HepG2 (cell line): ENCODE data around the gene TANC1. TPM values are rescaled to one million over a fixed set of nuclear protein-coding genes. Genes with fewer than 3 reads are reported as not detected.
A peak's percentile ranks its signal among the peaks of the same experiment; 100 is the strongest.

ENCODE experiments used
- CAMTA2 ChIP-seq: sonication (generic); formaldehyde crosslinking; IDR thresholded peaks from 2 replicates; pipeline ENCODE4 v1.4.0; 2020; ENCODE audit warnings: mild to moderate bottlenecking, missing genetic modification reagents, borderline replicate concordance
- CREB1 ChIP-seq, 2 experiments: fragments of 450-650 bp in 1 of 2; IDR thresholded peaks; 2 replicates each; pipeline ENCODE4 v1.6.1; 2016 to 2017; ENCODE audit warnings: control low read depth in 1 of 2, mild to moderate bottlenecking in 1 of 2, missing compliant biosample characterization in 1 of 2, missing genetic modification characterization in 1 of 2
- FOXJ3 ChIP-seq: sonication (generic); formaldehyde crosslinking; IDR thresholded peaks from 2 replicates; pipeline ENCODE4 v1.4.0; 2020; ENCODE audit warnings: missing genetic modification reagents, mild to moderate bottlenecking, borderline replicate concordance
- HDAC2 ChIP-seq: sonication (generic); formaldehyde crosslinking; IDR thresholded peaks from 2 replicates; pipeline ENCODE4 v1.4.0; 2020; ENCODE audit warnings: missing genetic modification reagents
- HOMEZ ChIP-seq: IDR thresholded peaks from 2 replicates; pipeline ENCODE4 v1.6.1; 2016; ENCODE audit warnings: low read depth
- ISL2 ChIP-seq: sonication (generic); formaldehyde crosslinking; IDR thresholded peaks from 2 replicates; pipeline ENCODE4 v1.5.0; 2020; ENCODE audit warnings: missing genetic modification reagents
- KAT7 ChIP-seq: IDR thresholded peaks from 2 replicates; pipeline ENCODE4 v1.6.1; 2018; ENCODE audit warnings: borderline replicate concordance, missing compliant biosample characterization
- KLF12 ChIP-seq: sonication (generic); formaldehyde crosslinking; IDR thresholded peaks from 2 replicates; pipeline ENCODE4 v1.4.0; 2020; ENCODE audit warnings: missing genetic modification reagents, borderline replicate concordance
- NBN ChIP-seq: fragments of 450-650 bp; conservative IDR thresholded peaks from 2 replicates; pipeline ENCODE4 v1.6.1; 2017
- NFYB ChIP-seq: sonication (generic); formaldehyde crosslinking; IDR thresholded peaks from 2 replicates; pipeline ENCODE4 v1.4.0; 2020; ENCODE audit warnings: missing genetic modification reagents
- NR2F6 ChIP-seq, 2 experiments: IDR thresholded peaks; 2 replicates each; pipeline ENCODE4 v1.6.1; 2016; ENCODE audit warnings: antibody characterized with exemption in 1 of 2, mild to moderate bottlenecking in 1 of 2
- SMAD1 ChIP-seq: sonication (generic); formaldehyde crosslinking; IDR thresholded peaks from 2 replicates; pipeline ENCODE4 v1.4.0; 2020; ENCODE audit warnings: missing genetic modification reagents, low read depth, mild to moderate bottlenecking, borderline replicate concordance
- SMAD9 ChIP-seq: sonication (generic); formaldehyde crosslinking; IDR thresholded peaks from 2 replicates; pipeline ENCODE4 v1.5.1; 2020; ENCODE audit warnings: mild to moderate bottlenecking, missing genetic modification reagents
- ZKSCAN5 ChIP-seq: sonication (generic); formaldehyde crosslinking; IDR thresholded peaks from 2 replicates; pipeline ENCODE4 v1.5.1; 2020; ENCODE audit warnings: mild to moderate bottlenecking, missing genetic modification reagents
- ZNF232 ChIP-seq: sonication (generic); formaldehyde crosslinking; IDR thresholded peaks from 2 replicates; pipeline ENCODE4 v1.4.0; 2020; ENCODE audit warnings: missing genetic modification reagents, borderline replicate concordance
- ZNF33B ChIP-seq: sonication (generic); formaldehyde crosslinking; IDR thresholded peaks from 2 replicates; pipeline ENCODE4 v1.5.1; 2020; ENCODE audit warnings: mild to moderate bottlenecking, missing genetic modification reagents
- ZNF34 ChIP-seq: sonication (generic); formaldehyde crosslinking; IDR thresholded peaks from 2 replicates; pipeline ENCODE4 v1.4.0; 2020; ENCODE audit warnings: mild to moderate bottlenecking, missing genetic modification reagents, borderline replicate concordance
- ZNF576 ChIP-seq: sonication (generic); formaldehyde crosslinking; IDR thresholded peaks from 2 replicates; pipeline ENCODE4 v1.4.0; 2020; ENCODE audit warnings: mild to moderate bottlenecking, missing genetic modification reagents
- ZNF629 ChIP-seq: sonication (generic); formaldehyde crosslinking; conservative IDR thresholded peaks from 2 replicates; pipeline ENCODE4 v1.5.0; 2020; ENCODE audit warnings: missing genetic modification reagents
- polyA plus RNA-seq, 8 experiments: library from polyadenylated mRNA; depleted of rRNA in 3 of 8; stranded (reverse) in 7 of 8; unstranded in 1 of 8; fragments of >200 nt; fragmentation: Illumina TruSeq in 4 of 8; extraction: Trizol in 4 of 8; gene quantifications; 2 replicates each; pipeline versions ENCODE4 v1.2.1 to v1.2.3, GENCODE V29; 2011 to 2016; ENCODE audit warnings: low read depth in 4 of 8, missing spikeins in 1 of 8, mixed read lengths in 1 of 8; ENCODE audit not compliant: insufficient read depth in 1 of 8
- total RNA-seq, 5 experiments: library from RNA; depleted of rRNA; stranded (reverse); fragments of >200 nt; fragmentation: Illumina TruSeq; extraction: Trizol; gene quantifications; 2 replicates each; pipeline ENCODE4 v1.2.3, GENCODE V29; 2016; ENCODE audit warnings: low read depth in 1 of 5
- TF ChIP-seq, protein P1 (sequence below): sonication (generic); formaldehyde crosslinking; IDR thresholded peaks from 2 replicates; pipeline ENCODE4 v1.5.1; 2020; ENCODE audit warnings: missing genetic modification reagents, mild to moderate bottlenecking, borderline replicate concordance
- TF ChIP-seq, protein P2 (sequence below): sonication (generic); formaldehyde crosslinking; IDR thresholded peaks from 2 replicates; pipeline ENCODE4 v1.4.0; 2020; ENCODE audit warnings: missing genetic modification reagents

TANC1 gene
- total and polyA plus RNA-seq, 2 of the 13 experiments (the other 11 are each of a cell fraction or from before 2014, with no cell fraction given), result 2.3 to 5.6 TPM

DNA sequence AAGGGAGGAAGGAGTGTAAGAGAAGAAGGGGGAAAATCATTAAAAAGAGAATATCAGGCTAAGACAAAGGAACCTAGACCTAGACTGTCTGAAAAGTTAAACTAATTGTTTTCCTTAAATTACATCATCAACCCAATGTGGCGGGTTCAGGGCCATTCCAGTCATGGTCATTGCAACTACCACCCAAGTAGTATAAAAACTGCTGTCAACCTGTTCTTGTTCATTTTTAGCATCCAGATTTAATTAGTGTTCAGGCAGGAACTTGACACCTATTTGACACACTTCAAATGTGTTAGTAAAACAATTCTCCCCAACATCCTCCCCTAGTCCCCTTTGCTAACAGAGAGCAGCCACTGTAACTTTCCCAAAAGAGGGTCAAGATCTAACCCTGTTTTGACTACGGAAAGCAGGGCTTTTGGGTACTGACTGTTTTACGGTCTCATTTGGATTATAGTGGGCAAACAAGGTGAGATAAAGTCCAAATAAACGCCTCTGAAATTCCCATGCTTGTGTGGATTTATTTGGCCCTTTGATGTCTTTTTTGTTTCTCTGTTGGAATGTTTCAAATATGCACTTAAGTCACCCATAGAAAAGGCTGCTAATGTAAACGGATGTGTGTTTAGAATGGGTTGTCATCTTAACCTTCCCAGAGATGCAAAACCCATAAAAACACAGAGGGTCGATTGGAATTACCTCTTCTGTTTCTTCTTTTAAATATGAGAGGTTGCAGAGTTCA is 19.3 kb upstream of the TANC1 start (continued):
- TF ChIP-seq SMAD9 (CRISPR knock-in tag) (no peak), KLF12 (CRISPR knock-in tag) (no peak), HOMEZ (CRISPR knock-in tag) (no peak), NFYB (CRISPR knock-in tag) (no peak), SMAD1 (no peak), NR2F6 (IDR thresholded peaks at IDR 0.05) (peak; percentile 31; the same call in 1 of the 2 replicates), NR2F6 (CRISPR knock-in tag; IDR thresholded peaks at IDR 0.05) (peak; percentile 30; the same call in 1 of the 2 replicates), ISL2 (CRISPR knock-in tag) (peak; percentile 85), ZNF576 (CRISPR knock-in tag) (no peak), NBN (no peak), ZNF34 (no peak), KAT7 (CRISPR knock-in tag) (no peak), ZNF33B (no peak), CAMTA2 (CRISPR knock-in tag) (no peak), CREB1 (IDR thresholded peaks at IDR 0.05) (no peak), CREB1 (CRISPR knock-in tag; IDR thresholded peaks at IDR 0.05) (peak; percentile 38; the same call in 1 of the 2 replicates), ZNF232 (no peak), HDAC2 (peak; percentile 37; the same call in 1 of the 2 replicates), ZKSCAN5 (CRISPR knock-in tag) (no peak), ZNF629 (CRISPR knock-in tag) (no peak), FOXJ3 (CRISPR knock-in tag) (peak; percentile 45; the same call in 1 of the 2 replicates)
- TF ChIP-seq, protein P1, sequence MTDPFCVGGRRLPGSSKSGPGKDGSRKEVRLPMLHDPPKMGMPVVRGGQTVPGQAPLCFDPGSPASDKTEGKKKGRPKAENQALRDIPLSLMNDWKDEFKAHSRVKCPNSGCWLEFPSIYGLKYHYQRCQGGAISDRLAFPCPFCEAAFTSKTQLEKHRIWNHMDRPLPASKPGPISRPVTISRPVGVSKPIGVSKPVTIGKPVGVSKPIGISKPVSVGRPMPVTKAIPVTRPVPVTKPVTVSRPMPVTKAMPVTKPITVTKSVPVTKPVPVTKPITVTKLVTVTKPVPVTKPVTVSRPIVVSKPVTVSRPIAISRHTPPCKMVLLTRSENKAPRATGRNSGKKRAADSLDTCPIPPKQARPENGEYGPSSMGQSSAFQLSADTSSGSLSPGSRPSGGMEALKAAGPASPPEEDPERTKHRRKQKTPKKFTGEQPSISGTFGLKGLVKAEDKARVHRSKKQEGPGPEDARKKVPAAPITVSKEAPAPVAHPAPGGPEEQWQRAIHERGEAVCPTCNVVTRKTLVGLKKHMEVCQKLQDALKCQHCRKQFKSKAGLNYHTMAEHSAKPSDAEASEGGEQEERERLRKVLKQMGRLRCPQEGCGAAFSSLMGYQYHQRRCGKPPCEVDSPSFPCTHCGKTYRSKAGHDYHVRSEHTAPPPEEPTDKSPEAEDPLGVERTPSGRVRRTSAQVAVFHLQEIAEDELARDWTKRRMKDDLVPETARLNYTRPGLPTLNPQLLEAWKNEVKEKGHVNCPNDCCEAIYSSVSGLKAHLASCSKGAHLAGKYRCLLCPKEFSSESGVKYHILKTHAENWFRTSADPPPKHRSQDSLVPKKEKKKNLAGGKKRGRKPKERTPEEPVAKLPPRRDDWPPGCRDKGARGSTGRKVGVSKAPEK, result no peak
- TF ChIP-seq, protein P2, sequence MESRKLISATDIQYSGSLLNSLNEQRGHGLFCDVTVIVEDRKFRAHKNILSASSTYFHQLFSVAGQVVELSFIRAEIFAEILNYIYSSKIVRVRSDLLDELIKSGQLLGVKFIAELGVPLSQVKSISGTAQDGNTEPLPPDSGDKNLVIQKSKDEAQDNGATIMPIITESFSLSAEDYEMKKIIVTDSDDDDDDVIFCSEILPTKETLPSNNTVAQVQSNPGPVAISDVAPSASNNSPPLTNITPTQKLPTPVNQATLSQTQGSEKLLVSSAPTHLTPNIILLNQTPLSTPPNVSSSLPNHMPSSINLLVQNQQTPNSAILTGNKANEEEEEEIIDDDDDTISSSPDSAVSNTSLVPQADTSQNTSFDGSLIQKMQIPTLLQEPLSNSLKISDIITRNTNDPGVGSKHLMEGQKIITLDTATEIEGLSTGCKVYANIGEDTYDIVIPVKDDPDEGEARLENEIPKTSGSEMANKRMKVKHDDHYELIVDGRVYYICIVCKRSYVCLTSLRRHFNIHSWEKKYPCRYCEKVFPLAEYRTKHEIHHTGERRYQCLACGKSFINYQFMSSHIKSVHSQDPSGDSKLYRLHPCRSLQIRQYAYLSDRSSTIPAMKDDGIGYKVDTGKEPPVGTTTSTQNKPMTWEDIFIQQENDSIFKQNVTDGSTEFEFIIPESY (CRISPR knock-in tag), result no peak
